Measurements from ENCODE around the gene CDC5L. TPM values are rescaled to one million over a fixed set of nuclear protein-coding genes. Genes with fewer than 3 reads are reported as not detected.

CDC5L gene
- total RNA-seq, 1 donor from 2014 or later: 30.4 TPM

DNA sequence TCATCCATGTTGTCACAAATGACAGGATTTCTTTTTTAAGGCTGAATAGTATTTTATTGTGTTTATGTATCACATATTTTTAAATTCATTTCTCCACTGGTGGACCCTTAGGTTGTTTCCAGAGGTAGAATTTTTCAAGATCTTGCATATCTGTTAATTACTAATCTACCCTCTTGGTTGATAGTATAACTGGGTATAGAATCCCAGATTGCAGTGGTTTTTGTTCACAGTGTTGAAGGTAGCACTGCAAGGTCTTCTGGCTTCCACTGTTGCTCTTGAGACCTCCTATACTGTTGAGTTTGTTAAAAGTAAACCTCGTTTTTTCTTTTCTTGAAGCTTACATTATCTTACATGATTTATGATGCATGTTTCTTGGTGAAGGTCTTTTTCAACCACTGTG is 22.9 kb downstream of the CDC5L start:
- DNase-seq (ENCODE audit: low spot score, unreplicated experiment): no peak
- Mint-ChIP-seq H3K27ac (no peak overlapping the region), H3K4me1 (ENCODE audit: low read depth) (peaks cover 3% of the 10 kb centered on the region)

DNA sequence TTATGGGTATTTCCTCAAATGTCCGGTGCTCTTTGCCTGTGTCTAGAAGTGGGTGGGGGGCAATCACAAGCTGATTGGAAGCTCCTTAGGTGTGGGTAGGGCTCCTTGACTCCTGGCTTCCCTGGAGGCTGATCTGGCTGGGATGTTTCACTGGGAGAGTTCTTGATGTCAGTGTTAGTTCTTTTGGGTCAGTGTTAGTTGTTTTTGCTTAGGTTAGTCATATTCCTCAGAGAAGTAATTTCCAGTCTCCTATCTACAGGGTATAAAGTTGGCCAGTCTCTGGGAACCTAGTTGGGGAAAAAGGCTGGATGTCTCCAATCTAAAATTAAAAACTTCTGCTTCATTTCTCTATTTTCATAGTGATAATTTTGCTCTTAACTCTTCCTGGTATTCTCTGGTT is 23.6 kb downstream of the CDC5L start:
- TF ChIP-seq, protein P1, sequence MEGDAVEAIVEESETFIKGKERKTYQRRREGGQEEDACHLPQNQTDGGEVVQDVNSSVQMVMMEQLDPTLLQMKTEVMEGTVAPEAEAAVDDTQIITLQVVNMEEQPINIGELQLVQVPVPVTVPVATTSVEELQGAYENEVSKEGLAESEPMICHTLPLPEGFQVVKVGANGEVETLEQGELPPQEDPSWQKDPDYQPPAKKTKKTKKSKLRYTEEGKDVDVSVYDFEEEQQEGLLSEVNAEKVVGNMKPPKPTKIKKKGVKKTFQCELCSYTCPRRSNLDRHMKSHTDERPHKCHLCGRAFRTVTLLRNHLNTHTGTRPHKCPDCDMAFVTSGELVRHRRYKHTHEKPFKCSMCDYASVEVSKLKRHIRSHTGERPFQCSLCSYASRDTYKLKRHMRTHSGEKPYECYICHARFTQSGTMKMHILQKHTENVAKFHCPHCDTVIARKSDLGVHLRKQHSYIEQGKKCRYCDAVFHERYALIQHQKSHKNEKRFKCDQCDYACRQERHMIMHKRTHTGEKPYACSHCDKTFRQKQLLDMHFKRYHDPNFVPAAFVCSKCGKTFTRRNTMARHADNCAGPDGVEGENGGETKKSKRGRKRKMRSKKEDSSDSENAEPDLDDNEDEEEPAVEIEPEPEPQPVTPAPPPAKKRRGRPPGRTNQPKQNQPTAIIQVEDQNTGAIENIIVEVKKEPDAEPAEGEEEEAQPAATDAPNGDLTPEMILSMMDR (IDR thresholded peaks at IDR 0.05; ENCODE audit: unreplicated experiment): no peak

More for the DNA sequence above, 22.9 kb downstream of the CDC5L start:
- Mint-ChIP-seq H3K4me3 (ENCODE audit: low read depth) (no peak overlapping the region), H3K27me3 (no peaks in the 10 kb centered on the region), H3K9me3 (ENCODE audit: low read depth) (no peaks in the 10 kb centered on the region), H3K36me3 (ENCODE audit: insufficient read depth) (peaks cover 46% of the 10 kb centered on the region)
- TF ChIP-seq, protein P1 (IDR thresholded peaks at IDR 0.05; ENCODE audit: unreplicated experiment): no peak

DNA sequence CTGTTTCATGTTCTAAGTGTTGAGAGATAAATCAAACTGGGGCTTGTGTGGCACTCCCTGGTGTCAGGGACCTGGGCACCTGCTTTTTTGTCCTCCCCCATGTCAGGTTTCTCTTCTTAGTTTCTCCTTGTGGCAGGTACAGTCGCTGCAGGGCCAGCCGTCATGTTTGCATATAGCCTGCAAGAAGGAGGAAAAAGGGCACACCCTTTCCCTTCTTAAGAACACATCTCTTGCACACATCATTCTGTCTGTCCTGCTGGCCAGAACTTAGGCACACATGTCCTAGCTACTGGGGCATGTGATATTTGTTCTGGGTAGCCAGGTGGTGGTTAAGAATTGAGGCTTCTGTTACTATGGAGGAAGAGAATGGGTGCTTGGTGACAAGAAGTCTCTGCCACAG is 27.9 kb downstream of the CDC5L start:
- no peak for DNase-seq (ENCODE audit: low spot score, unreplicated experiment)
- Mint-ChIP-seq H3K4me3 (ENCODE audit: low read depth) (no peak overlapping the region), H3K36me3 (ENCODE audit: insufficient read depth) (peaks cover 42% of the 10 kb centered on the region), H3K4me1 (ENCODE audit: low read depth) (peaks cover 3% of the 10 kb centered on the region), H3K9me3 (ENCODE audit: low read depth) (no peaks in the 10 kb centered on the region), H3K27me3 (no peaks in the 10 kb centered on the region), H3K27ac (peak overlapping the region; percentile 54)
- TF ChIP-seq, protein P1 (IDR thresholded peaks at IDR 0.05; ENCODE audit: unreplicated experiment): no peak

More for the DNA sequence above, 23.6 kb downstream of the CDC5L start:
- no peak for DNase-seq (ENCODE audit: low spot score, unreplicated experiment)
- H3K4me3 Mint-ChIP-seq (ENCODE audit: low read depth): no peak overlapping the region
- peaks cover 3% of the 10 kb centered on the region for H3K4me1 Mint-ChIP-seq (ENCODE audit: low read depth)
- H3K27me3 Mint-ChIP-seq: no peaks in the 10 kb centered on the region
- H3K36me3 Mint-ChIP-seq (ENCODE audit: insufficient read depth): peaks cover 45% of the 10 kb centered on the region
- no peaks in the 10 kb centered on the region for H3K9me3 Mint-ChIP-seq (ENCODE audit: low read depth)
- peak overlapping the region; percentile 47 for H3K27ac Mint-ChIP-seq

DNA sequence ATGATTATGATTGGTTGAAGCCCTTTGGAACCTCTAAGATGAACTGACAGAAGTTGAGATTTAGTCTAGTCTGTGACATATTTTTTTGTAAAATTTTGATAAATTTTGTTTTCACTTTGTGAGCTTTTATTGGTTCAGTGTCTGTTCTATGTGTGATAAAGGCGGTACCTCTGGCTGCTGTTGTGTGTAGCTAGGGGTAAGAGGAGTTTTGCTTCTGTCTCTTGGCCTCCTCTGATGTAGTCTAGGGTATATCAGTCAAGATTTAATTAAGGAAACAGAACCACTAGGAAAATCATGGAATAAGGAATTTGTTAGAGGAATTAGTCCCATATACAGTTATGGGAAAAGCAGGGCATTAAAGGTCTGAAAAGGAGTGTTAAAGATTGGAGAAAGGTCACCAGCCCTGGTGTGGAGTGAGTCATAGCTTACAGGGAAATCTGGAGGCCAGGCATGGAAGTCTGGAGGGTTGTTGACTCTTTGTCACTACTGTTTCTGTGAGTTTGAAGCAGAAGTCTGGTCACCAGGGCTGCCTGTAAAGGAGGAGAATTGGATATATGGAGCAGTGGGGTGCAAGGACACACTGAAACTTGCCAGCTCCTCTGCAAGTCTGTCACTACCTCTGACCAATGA is 28.5 kb downstream of the CDC5L start:
- Mint-ChIP-seq H3K36me3 (ENCODE audit: insufficient read depth) (peaks cover 46% of the 10 kb centered on the region), H3K9me3 (ENCODE audit: low read depth) (peaks cover 3% of the 10 kb centered on the region), H3K27me3 (no peaks in the 10 kb centered on the region), H3K27ac (peak overlapping the region; percentile 25), H3K4me1 (ENCODE audit: low read depth) (peaks cover 6% of the 10 kb centered on the region), H3K4me3 (ENCODE audit: low read depth) (no peak overlapping the region)
- DNase-seq (ENCODE audit: low spot score, unreplicated experiment): no peak
- TF ChIP-seq, protein P1 (IDR thresholded peaks at IDR 0.05; ENCODE audit: unreplicated experiment): no peak

DNA sequence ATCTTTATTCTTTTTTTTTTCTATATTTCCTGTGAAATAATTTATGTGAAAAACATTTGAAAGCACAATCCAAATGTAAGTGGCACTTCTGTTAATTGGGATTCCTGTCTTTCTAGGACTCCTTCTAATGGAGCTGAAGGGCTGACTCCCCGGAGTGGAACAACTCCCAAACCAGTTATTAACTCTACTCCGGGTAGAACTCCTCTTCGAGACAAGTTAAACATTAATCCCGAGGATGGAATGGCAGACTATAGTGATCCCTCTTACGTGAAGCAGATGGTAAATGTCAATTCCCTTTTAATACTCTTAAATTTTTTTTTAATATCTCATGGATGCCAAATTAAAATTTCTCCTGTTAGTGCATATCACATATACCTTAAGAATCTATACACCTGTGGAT is 35.0 kb downstream of the CDC5L start:
- peaks cover 44% of the 10 kb centered on the region for H3K36me3 Mint-ChIP-seq (ENCODE audit: insufficient read depth)
- H3K27me3 Mint-ChIP-seq: no peaks in the 10 kb centered on the region
- H3K4me1 Mint-ChIP-seq (ENCODE audit: low read depth): peaks cover 10% of the 10 kb centered on the region
- no peak overlapping the region for H3K4me3 Mint-ChIP-seq (ENCODE audit: low read depth)
- no peak for DNase-seq (ENCODE audit: low spot score, unreplicated experiment)
- H3K9me3 Mint-ChIP-seq (ENCODE audit: low read depth): peaks cover 3% of the 10 kb centered on the region
- H3K27ac Mint-ChIP-seq: no peak overlapping the region
- TF ChIP-seq, protein P1 (IDR thresholded peaks at IDR 0.05; ENCODE audit: unreplicated experiment): no peak

Data from progenitor cell of endocrine pancreas (in vitro differentiated cells).